Endothelial cell of umbilical vein (primary cell): ENCODE data around the gene FHIT. TPM values are rescaled to one million over a fixed set of nuclear protein-coding genes. Genes with fewer than 3 reads are reported as not detected.

Source experiments
- BruUV-seq: library from RNA; stranded (reverse); fragments of 400-500 nt; replicated peaks from 2 replicates; lab custom pipeline; 2021; lab: Mats Ljungman, UMichigan
- CTCF ChIA-PET: fragments of 300-600, 350-600 bp; sonication (Branson Sonifier 250); formaldehyde crosslinking; loops from one replicate; lab custom pipeline; 2021; ENCODE audit warnings: antibody characterized with exemption, inconsistent platforms; lab: Charles Lee
- POLR2A ChIA-PET: fragments of 300-600, 350-600 bp; sonication (Branson Sonifier 250); formaldehyde crosslinking; loops from one replicate; lab custom pipeline; 2021; ENCODE audit warnings: antibody characterized with exemption, inconsistent platforms; lab: Charles Lee
- DNase-seq: peaks from one replicate; pipeline ENCODE4 v3.0.0-alpha.2; 2011; ENCODE audit warnings: low read depth, low spot score
- FAIRE-seq: peaks from 2 replicates; lab custom pipeline; 2011; peaks lifted over from hg19 to GRCh38; lab: Jason Lieb, UNC
- H2AFZ ChIP-seq: 2 replicates; pipeline ENCODE4 v1.6.0; 2012; ENCODE audit warnings: low read depth, low read length, control low read depth, inconsistent platforms
- H3K27ac ChIP-seq: 2 replicates; pipeline ENCODE4 v1.5.1; 2011; ENCODE audit warnings: low read depth, mild to moderate bottlenecking, control low read depth, low read length, moderate library complexity; ENCODE audit not compliant: insufficient read depth
- H3K27me3 ChIP-seq, 2 experiments: 2 replicates each; pipeline versions ENCODE4 v1.6.0 to v1.6.1; 2011; ENCODE audit warnings: low read length in 2 of 2, mixed read lengths in 1 of 2; ENCODE audit not compliant: control insufficient read depth in 2 of 2, insufficient read depth in 2 of 2
- H3K36me3 ChIP-seq, 2 experiments: 2 replicates in 1 of 2; 3 replicates in 1 of 2; pipeline ENCODE4 v1.5.1; 2011; ENCODE audit warnings: low read length in 2 of 2, mild to moderate bottlenecking in 1 of 2, moderate library complexity in 1 of 2; ENCODE audit not compliant: control insufficient read depth in 2 of 2, insufficient read depth in 2 of 2; ENCODE audit errors: extremely low read depth in 1 of 2
- H3K4me1 ChIP-seq: 3 replicates; pipeline ENCODE4 v1.5.1; 2011; ENCODE audit warnings: mild to moderate bottlenecking, low read length; ENCODE audit not compliant: control insufficient read depth, insufficient read depth; ENCODE audit errors: extremely low read depth
- H3K4me2 ChIP-seq: 2 replicates; pipeline ENCODE4 v1.6.1; 2011; ENCODE audit warnings: low read length, control low read depth, mixed read lengths; ENCODE audit not compliant: insufficient read depth
- H3K4me3 ChIP-seq, 3 experiments: fragments of 200-600 bp in 1 of 3; sonication (generic), shearing (Covaris generic) in 1 of 3; replicated peaks in 1 of 3; 2 replicates each; pipeline ENCODE4 v1.5.1; 2011 to 2016; ENCODE audit warnings: control low read depth in 3 of 3, low read length in 3 of 3, mild to moderate bottlenecking in 2 of 3, inconsistent platforms in 1 of 3, low read depth in 1 of 3, moderate library complexity in 1 of 3; ENCODE audit not compliant: insufficient read depth in 1 of 3
- H3K79me2 ChIP-seq: 2 replicates; pipeline ENCODE4 v1.6.0; 2012; ENCODE audit warnings: low read length, inconsistent platforms; ENCODE audit not compliant: control insufficient read depth, insufficient read depth
- H3K9ac ChIP-seq: replicated peaks from 2 replicates; pipeline ENCODE3; 2011; ENCODE audit warnings: low read length, control low read depth; ENCODE audit not compliant: insufficient read depth; ENCODE audit errors: extremely low read depth
- H3K9me1 ChIP-seq: replicated peaks from 3 replicates; pipeline ENCODE4 v1.6.0; 2011; ENCODE audit warnings: mild to moderate bottlenecking, low read length; ENCODE audit not compliant: control insufficient read depth, insufficient read depth; ENCODE audit errors: extremely low read depth
- H3K9me3 ChIP-seq: replicated peaks from 2 replicates; pipeline ENCODE4 v1.5.1; 2012; ENCODE audit warnings: low read length, inconsistent platforms; ENCODE audit not compliant: control insufficient read depth, insufficient read depth
- H4K20me1 ChIP-seq: replicated peaks from 2 replicates; pipeline ENCODE3; 2011; ENCODE audit warnings: mild to moderate bottlenecking, low read length; ENCODE audit not compliant: control insufficient read depth, insufficient read depth; ENCODE audit errors: extremely low read depth
- GATA2 ChIP-seq: IDR thresholded peaks from 2 replicates; pipeline ENCODE4 v1.7.0; 2011; ENCODE audit warnings: low read depth, mild to moderate bottlenecking, moderate library complexity, mixed read lengths, low read length; ENCODE audit not compliant: insufficient read length, insufficient read depth
- POLR2A ChIP-seq: IDR thresholded peaks from 2 replicates; pipeline ENCODE4 v1.6.1; 2012; ENCODE audit warnings: low read depth, mild to moderate bottlenecking, control low read depth, low read length
- dilution Hi-C: fragments of 300-500 bp; cut with MboI; formaldehyde crosslinking; loops from one replicate; pipeline ENCODE4 v1.15.0; 2019; ENCODE audit warnings: low sequenced_read_pairs; ENCODE audit not compliant: extremely low pct_ligation_motif_present
- intact Hi-C: fragments of 100-400 bp; cut with micrococcal nuclease; formaldehyde crosslinking; loops from one replicate; pipeline ENCODE4 v1.10.0; 2022
- polyA plus RNA-seq, 4 experiments: library from polyadenylated mRNA; depleted of rRNA in 3 of 4; stranded (reverse) in 3 of 4; unstranded in 1 of 4; fragments of >200 nt; gene quantifications; 2 replicates each; pipeline versions ENCODE4 v1.2.1 to v1.2.3, GENCODE V29; 2011 to 2012; ENCODE audit warnings: missing spikeins in 1 of 4
- total RNA-seq: library from RNA; stranded (reverse); gene quantifications from 2 replicates; pipeline ENCODE4 v1.2.3, GENCODE V29; 2021

FHIT gene
- total and polyA plus RNA-seq, 2 donors (not counting 3 experiments of a cell fraction or from before 2014, with no cell fraction given), result 0.47 to 2.2 TPM

DNA sequence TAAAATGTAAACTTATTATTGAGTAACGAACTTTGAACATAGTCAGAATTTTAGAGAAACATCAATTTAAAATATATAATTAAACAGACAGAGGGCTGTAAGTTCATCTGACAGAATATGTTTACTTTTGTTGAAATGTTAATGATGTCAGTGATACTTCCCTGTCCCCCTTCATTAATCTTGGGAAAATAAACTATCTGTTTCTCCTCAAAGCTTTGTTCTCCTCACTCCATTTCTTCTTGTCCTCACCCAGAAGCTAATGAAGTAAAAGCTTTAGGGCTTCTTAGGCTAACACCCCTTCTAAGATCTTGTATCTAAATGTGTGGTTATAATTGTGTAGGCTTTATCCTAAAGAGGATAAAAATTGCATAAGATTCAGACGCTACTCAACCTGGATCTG lies 1031.8 kb downstream of the FHIT start:
- no peaks in the 10 kb centered on the region for H3K79me2 ChIP-seq
- no peaks in the 10 kb centered on the region for H4K20me1 ChIP-seq
- H3K9me3 ChIP-seq, result no peaks in the 10 kb centered on the region
- H3K4me3 ChIP-seq, result no peak overlapping the region
- H3K9me1 ChIP-seq, result no peaks in the 10 kb centered on the region
- POLR2A ChIA-PET, result no interaction called here
- no peak for TF ChIP-seq POLR2A
- H3K27me3 ChIP-seq, result no peaks in the 10 kb centered on the region
- no peak overlapping the region for H2AFZ ChIP-seq
- intact Hi-C loops (no loop called here), dilution Hi-C loops (no loop called here)
- H3K36me3 ChIP-seq, result no peaks in the 10 kb centered on the region
- no peak overlapping the region for H3K4me2 ChIP-seq
- FAIRE-seq (no peak), DNase-seq (no peak)
- BruUV-seq, result no TSS peak
- no peaks in the 10 kb centered on the region for H3K4me1 ChIP-seq
- H3K9ac ChIP-seq, result no peak overlapping the region
- no peak overlapping the region for H3K27ac ChIP-seq
- CTCF ChIA-PET, result no interaction called here

DNA sequence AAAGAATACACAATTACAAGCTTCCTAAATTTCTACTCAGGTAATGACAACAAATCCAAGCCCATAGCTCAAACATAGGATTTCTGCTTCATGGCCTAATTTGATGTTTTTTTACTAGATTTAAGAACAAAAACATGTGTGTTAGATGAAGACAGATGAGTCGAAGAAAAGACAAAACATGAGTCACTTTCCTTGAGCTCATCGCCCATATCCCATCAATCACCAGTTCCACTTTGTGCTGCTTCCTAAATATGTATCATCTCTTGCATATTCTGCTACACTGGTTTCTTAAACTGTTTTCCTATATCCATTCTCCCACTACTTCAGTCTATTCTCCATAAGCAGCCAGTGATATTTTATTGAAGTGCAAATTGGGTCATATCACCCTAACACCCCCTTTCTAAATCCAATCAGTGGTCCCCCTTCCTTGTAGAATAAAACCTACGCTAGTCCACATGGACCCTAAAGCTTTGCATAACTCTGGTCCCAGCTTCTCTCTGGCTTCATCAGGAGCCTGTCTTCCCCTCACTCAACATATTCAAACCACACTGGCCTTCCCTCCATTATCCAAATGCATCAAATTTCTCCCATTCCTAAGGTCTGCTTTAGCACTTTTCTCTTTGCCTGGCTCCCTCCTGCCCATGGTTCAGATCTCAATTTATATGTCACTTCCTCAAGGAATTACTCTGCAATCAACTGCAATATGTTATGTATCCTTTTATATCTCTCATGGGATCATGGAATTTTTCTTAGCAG lies 1033.9 kb downstream of the FHIT start:
- no TSS peak for BruUV-seq

More for the DNA sequence above, 1033.9 kb downstream of the FHIT start:
- H3K9me1 ChIP-seq, result no peaks in the 10 kb centered on the region
- CTCF ChIA-PET, result no interaction called here
- H2AFZ ChIP-seq, result no peak overlapping the region
- H3K27me3 ChIP-seq, result no peaks in the 10 kb centered on the region
- no peaks in the 10 kb centered on the region for H4K20me1 ChIP-seq
- H3K4me2 ChIP-seq, result no peak overlapping the region
- H3K4me3 ChIP-seq, result no peak overlapping the region
- H3K36me3 ChIP-seq, result no peaks in the 10 kb centered on the region
- no peaks in the 10 kb centered on the region for H3K79me2 ChIP-seq
- no peak overlapping the region for H3K9ac ChIP-seq
- intact Hi-C loops, result no loop called here
- TF ChIP-seq GATA2, result no peak
- no peak for DNase-seq
- dilution Hi-C loops, result no loop called here
- no peaks in the 10 kb centered on the region for H3K4me1 ChIP-seq
- FAIRE-seq, result no peak
- no peaks in the 10 kb centered on the region for H3K9me3 ChIP-seq
- H3K27ac ChIP-seq, result no peak overlapping the region
- POLR2A ChIA-PET, result no interaction called here
